Lower leg skin (tissue), 4 donors: ENCODE results near the gene TNPO3. TPM values are rescaled to one million over a fixed set of nuclear protein-coding genes. Genes with fewer than 3 reads are reported as not detected.
A peak's percentile ranks its signal among the peaks of the same experiment; 100 is the strongest.
"Not testable (repeated sequence)": the region's sequence is repeated elsewhere in the genome, so short reads cannot be mapped to it uniquely, and the experiment has no call there.

Experiments
- DNase-seq, 2 donors: peaks; one replicate each; pipeline ENCODE4 v3.0.0-alpha.2; 2019; ENCODE audit warnings: low spot score in 2 of 2
- H3K4me3 ChIP-seq: fragments of 200-600 bp; sonication (generic); 2 replicates; pipeline ENCODE4 v1.5.1; 2017; ENCODE audit warnings: mild to moderate bottlenecking, low read depth; ENCODE audit not compliant: poor library complexity, severe bottlenecking
- POLR2A ChIP-seq, 2 donors: fragments of 450-650 bp; IDR thresholded peaks; one replicate each; pipeline ENCODE4 v1.6.1; 2016 to 2017; ENCODE audit warnings: antibody characterized with exemption in 2 of 2, mild to moderate bottlenecking in 1 of 2, moderate library complexity in 1 of 2
- WGBS, 2 donors: methylation state at CpG; one replicate each; pipeline ENCODE4 v1.1.5; 2018; 5-methylcytosine and 5-hydroxymethylcytosine counted together
- intact Hi-C: fragments of 100-400 bp; cut with DNase I; formaldehyde crosslinking; loops from one replicate; pipeline ENCODE4 v1.15.0; 2023; ENCODE audit warnings: low total_unique reads
- total RNA-seq, 4 donors: library from RNA; depleted of rRNA; stranded (reverse); fragments of >200 nt; gene quantifications; one replicate each; pipeline ENCODE4 v1.1.0, GENCODE V29; 2016
- TF ChIP-seq, protein P1 (sequence below), 3 donors: fragments of 450-650 bp; IDR thresholded peaks; one replicate each; pipeline ENCODE4 v1.5.1; 2016; ENCODE audit warnings: antibody characterized with exemption in 3 of 3, mild to moderate bottlenecking in 3 of 3, moderate library complexity in 2 of 3

Gene TNPO3
- total RNA-seq, 4 donors from 2014 or later: 26.7 to 36.7 (median 31.0) TPM

DNA sequence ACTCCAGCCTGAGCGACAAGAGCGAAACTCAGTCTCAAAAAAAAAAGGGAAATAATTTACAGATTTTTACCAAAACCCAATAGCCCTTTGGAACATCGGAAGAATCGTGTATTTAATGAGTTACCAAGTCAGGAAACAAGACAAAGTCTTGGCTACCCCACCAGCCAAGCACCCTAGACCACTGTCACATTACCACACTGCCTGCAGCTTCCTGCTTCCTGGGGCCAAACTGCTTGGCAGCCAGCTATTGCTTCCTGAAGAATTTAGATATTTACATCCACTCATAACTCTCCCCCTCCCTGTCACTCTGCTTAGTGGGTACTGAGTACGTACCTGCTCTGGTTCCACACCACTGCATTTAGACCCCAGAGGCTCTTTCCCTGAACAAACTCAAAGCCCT is 14.1 kb upstream of the TNPO3 start:
- 72 to 85% methylated on average over 5 of the region's 5 CpGs for WGBS, 2 donors
- DNase-seq: no peak
- TF ChIP-seq, protein P1, sequence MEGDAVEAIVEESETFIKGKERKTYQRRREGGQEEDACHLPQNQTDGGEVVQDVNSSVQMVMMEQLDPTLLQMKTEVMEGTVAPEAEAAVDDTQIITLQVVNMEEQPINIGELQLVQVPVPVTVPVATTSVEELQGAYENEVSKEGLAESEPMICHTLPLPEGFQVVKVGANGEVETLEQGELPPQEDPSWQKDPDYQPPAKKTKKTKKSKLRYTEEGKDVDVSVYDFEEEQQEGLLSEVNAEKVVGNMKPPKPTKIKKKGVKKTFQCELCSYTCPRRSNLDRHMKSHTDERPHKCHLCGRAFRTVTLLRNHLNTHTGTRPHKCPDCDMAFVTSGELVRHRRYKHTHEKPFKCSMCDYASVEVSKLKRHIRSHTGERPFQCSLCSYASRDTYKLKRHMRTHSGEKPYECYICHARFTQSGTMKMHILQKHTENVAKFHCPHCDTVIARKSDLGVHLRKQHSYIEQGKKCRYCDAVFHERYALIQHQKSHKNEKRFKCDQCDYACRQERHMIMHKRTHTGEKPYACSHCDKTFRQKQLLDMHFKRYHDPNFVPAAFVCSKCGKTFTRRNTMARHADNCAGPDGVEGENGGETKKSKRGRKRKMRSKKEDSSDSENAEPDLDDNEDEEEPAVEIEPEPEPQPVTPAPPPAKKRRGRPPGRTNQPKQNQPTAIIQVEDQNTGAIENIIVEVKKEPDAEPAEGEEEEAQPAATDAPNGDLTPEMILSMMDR (IDR thresholded peaks at IDR 0.05): no peak
- no peak for TF ChIP-seq POLR2A (IDR thresholded peaks at IDR 0.05)
- intact Hi-C loops: no loop called here
- no peak overlapping the region for H3K4me3 ChIP-seq

DNA sequence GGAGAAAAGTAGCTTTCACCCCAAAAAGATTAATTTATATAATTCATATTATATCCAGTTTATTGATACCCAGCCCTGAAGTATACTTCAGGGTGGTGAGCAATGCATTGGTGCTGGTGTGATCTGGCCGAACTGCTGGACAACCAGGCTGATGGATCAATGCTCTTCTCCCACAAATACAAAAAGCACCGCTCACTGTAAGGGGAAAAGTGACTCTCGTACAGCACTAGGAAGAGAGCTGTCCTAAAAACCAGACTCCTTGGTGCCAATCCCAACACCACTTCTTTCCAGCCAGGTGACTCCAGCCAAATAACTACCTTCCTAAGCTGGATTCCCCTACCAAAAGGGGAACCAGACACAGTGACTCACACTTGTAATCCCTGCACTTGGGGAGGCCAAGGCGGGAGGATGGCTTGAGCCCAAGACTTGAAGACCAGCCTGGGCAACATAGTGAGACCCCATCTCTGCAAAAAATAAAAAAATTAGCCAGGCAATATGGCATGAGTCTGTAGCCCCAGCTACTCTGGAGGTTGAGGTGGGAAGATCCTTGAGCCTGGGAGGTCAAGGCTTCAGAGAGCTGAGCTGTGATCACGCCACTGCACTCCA is 13.1 kb upstream of the TNPO3 start:
- TF ChIP-seq, protein P1 (IDR thresholded peaks at IDR 0.05): no peak
- no peak for TF ChIP-seq POLR2A (IDR thresholded peaks at IDR 0.05)
- DNase-seq: no peak
- WGBS, 2 donors: 93 to 94% methylated on average over 5 of the region's 5 CpGs
- intact Hi-C loops: no loop called here
- H3K4me3 ChIP-seq: no peak overlapping the region

DNA sequence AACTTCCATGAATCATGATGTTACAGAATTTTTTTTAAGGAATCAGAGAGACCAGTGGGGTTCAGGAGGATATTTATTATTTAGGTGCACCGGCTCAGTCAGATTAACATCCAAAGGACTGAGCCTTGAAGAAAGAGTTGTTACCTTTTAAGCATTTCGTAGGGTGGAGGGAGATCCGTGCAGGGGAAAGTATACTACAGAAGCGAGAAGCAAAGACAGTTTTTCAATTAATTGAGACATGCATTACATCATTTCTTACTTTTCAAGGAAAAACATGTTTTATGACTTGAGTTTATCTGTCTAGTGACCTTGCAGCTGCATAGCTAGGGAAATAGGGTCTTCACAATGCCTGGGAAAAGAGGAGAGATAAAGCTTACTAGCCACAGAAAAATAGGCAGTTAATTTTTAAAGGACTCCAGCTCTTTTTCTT is 12.2 kb upstream of the TNPO3 start:
- intact Hi-C loops, DNase-seq, H3K4me3 ChIP-seq: not testable (repeated sequence)
- 59% methylated on average over 4 of the region's 4 CpGs for WGBS, 2 donors

DNA sequence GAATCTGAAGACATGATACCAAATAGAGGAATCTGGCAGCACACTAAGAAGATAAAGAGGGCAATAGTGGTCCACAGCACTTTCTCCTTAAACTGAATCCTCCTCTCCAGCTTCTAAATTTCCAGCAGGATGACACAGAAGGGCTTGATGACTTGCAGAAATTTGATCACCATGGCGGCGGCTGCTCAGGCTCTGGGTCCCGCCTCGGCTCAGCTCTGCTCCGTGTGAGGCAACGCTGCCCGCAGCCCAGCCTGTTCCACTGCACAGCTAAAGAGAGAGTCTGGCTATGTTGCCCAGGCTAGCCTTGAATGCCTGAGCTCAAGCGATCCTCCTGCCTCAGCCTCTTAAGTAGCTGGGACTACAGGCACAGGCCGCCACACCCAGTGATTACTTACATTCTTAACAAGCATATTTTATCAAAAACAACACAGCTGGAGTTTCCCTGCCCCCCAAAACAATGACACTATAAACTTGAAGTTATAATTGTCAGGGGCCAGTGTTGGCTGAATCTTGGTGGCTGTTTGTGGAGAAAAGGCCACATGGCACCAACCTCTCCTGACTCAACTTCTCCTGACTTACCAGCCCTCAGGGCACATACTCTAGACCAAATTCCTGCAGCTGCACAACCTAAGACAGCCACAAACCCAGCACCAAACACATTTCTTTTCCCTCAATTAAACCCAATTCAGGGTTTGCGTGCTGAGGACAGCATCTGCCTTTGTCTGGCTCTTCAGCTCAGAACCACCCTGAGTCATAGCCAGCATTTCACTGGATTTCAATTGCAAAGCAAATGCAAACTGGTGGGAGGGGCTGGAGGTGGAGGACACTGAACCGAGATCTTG is 11.6 kb upstream of the TNPO3 start:
- DNase-seq: no peak
- H3K4me3 ChIP-seq: no peak overlapping the region
- WGBS, 2 donors: 79 to 81% methylated on average over 11 of the region's 11 CpGs
- no peak for TF ChIP-seq POLR2A (IDR thresholded peaks at IDR 0.05)
- TF ChIP-seq, protein P1 (IDR thresholded peaks at IDR 0.05): no peak
- intact Hi-C loops: no loop called here

DNA sequence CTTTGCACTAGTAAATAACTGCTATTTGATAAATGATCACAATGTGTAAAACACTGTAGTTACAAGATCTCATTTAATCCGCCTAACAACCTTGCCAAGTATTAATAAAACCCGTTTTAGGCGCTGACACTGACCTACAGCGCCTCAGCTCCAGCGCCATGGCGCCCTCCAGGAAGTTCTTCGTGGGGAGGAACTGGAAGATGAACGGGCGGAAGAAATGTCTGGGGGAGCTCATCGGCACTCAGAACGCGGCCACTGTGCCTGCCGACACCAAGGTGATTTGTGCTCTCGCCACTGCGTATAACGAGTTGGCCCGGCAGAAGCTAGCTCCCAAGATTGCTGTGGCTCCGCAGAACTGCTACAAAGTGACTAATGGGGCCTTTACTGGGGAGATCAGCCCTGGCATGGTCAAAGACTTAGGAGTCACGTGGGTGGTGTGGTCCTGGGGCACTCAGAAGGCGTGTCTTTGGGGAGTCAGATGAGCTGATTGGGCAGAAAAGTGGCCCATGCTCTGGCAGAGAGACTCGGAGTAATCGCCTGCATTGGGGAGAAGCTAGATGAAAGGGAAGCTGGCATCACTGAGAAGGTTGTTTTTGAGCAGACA is 1.1 kb upstream of the TNPO3 start:
- WGBS, 2 donors: 83 to 88% methylated on average over 22 of the region's 22 CpGs
- intact Hi-C loops: no loop called here
- TF ChIP-seq, protein P1 (IDR thresholded peaks at IDR 0.05): no peak
- no peak for TF ChIP-seq POLR2A (IDR thresholded peaks at IDR 0.05)
- DNase-seq: no peak
- H3K4me3 ChIP-seq: no peak overlapping the region

DNA sequence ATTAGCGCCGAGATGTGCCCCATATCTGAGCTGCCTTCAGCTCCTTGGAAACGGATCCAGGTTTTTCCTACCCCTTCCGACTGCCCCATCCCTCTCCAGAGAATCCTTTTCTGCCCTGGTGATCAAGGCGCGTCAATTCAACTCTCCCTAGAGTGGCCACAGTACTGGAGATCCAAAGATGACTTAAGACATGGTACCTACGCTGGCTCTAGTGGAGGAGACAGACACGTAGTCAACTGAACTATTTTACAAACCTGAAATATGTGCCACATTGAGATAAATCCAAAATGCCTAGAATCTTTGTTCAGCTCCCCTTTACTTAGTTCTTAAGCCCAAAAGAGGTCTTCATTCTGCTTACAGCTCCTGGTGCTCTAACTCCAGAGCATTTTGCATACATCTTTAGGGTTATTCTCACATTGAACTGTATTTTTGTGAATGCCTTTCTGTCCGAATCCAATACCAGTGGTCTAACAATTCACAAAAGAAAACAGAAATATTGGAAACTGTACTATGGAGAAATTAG is 444 bp upstream of the TNPO3 start:
- H3K4me3 ChIP-seq: peak overlapping the region; percentile 86
- DNase-seq: no peak
- TF ChIP-seq POLR2A (IDR thresholded peaks at IDR 0.05): no peak
- TF ChIP-seq, protein P1 (IDR thresholded peaks at IDR 0.05): no peak
- intact Hi-C loops: no loop called here
- 9 to 11% methylated on average over 9 of the region's 9 CpGs for WGBS, 2 donors
